KOPT-K1 (cell line): ENCODE data around the gene TBX4.

Source experiments
- H3K27ac ChIP-seq: fragments of 200-600 bp; sonication (generic); 2 replicates; pipeline ENCODE4 v1.5.1; 2016; ENCODE audit warnings: antibody characterized with exemption, mild to moderate bottlenecking, low read depth, low read length; ENCODE audit not compliant: poor library complexity, severe bottlenecking
- H3K36me3 ChIP-seq: fragments of 200-600 bp; sonication (generic); 2 replicates; pipeline ENCODE4 v1.5.1; 2017; ENCODE audit warnings: antibody characterized with exemption, mild to moderate bottlenecking, low read length, moderate library complexity; ENCODE audit not compliant: insufficient read depth
- H3K9me3 ChIP-seq: fragments of 200-600 bp; sonication (generic); 2 replicates; pipeline ENCODE4 v1.5.1; 2017; ENCODE audit warnings: antibody characterized with exemption, low read length, mild to moderate bottlenecking; ENCODE audit not compliant: insufficient read depth, poor library complexity, severe bottlenecking

The TBX4 gene

DNA sequence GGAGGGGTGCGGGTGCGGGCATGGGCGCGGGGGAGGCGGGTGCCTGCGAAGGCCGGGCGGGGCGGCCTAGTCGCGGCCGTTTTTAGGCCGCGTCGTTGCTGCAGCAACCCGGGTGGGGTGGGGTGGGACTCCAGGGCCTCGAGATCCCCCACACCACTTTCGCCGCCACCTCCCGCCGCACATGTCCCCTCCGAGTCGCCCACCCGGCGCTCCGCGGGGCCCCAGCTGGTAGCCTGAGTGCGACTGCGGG lies 41.3 kb upstream of the TBX4 start:
- Histone ChIP-seq H3K27ac (no peak overlapping the region), H3K9me3 (no peaks in the 10 kb centered on the region), H3K36me3 (no peaks in the 10 kb centered on the region)

DNA sequence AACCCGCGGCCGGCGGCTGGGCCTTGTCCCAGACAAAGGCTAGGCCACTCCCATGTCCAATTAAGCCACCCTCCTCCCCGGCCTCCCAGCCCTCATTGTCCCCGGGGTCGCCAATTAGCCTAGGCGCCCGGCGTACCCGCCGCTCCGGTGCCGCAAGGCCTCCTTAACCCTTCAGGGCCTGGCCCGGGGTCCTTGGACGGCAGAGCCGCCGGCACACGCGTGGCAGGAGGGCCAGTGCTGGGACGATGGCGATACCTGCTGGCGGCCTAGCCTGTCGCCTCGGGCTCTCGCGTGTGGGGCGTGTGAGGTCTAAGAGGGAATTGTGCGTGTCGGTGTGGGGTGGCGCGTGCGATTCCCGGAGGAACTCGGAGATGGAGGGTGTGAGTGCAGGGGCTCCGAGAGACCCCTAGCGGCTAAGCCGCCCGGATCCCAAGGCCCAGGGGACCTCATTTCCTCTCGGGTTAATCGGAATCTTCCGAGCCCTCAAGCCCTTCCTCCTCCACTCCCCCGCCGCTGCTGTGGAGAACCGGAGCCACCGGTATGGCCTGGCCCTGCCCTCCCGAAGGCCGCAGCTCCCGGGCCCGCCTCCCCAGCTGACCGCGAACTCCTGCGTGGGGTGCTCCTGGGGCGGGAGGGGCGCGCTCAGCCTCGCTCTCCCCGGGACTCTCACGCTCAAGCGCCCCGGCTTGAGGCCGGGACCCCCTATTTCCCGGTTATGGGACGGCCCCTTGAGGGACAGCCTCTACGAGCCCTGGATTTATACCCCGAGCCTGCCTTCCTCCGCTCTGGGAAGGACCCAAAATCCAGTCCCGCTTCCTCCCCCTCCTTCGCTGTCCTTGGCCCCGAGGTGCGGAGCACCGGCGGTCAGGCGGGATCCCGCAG lies 40.7 kb upstream of the TBX4 start:
- H3K9me3 ChIP-seq: no peaks in the 10 kb centered on the region
- no peaks in the 10 kb centered on the region for H3K36me3 ChIP-seq
- no peak overlapping the region for H3K27ac ChIP-seq

DNA sequence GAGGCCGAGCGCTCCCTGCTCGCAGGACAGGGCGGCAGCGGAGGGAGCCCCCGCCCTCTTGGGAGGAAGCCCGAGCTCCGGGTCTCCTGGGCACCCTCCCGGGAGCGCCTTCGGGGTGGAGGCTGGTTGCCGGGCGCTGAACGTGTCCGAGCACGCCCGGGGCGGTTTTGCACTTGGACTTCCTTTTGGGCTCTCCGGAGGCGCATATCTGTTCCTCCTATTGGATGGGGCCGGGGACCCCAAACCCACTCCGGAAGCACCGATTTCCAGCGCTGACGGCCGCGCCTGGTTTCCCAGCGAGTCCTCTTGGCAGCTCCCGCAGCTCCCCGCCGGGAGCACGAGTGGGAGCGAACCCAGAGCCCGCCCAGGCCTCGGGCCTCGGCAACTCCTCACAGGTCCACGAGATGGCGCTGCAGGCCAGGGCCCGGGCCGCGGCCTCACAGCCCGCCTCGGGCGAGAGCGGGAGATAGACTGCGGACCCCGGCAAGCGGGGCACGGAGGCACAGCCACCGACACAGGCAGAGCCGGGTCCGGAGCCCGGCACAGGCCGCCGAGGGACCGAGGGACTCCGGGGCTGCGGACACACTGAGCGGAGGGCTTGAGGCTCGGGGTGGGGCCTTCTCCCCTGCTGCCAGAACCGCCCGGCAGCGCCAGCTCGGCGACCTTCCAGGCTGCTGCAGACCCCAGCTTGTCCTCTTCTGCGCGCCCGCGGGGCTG lies 39.9 kb upstream of the TBX4 start:
- H3K9me3 ChIP-seq: no peaks in the 10 kb centered on the region
- no peaks in the 10 kb centered on the region for H3K36me3 ChIP-seq
- H3K27ac ChIP-seq: no peak overlapping the region

DNA sequence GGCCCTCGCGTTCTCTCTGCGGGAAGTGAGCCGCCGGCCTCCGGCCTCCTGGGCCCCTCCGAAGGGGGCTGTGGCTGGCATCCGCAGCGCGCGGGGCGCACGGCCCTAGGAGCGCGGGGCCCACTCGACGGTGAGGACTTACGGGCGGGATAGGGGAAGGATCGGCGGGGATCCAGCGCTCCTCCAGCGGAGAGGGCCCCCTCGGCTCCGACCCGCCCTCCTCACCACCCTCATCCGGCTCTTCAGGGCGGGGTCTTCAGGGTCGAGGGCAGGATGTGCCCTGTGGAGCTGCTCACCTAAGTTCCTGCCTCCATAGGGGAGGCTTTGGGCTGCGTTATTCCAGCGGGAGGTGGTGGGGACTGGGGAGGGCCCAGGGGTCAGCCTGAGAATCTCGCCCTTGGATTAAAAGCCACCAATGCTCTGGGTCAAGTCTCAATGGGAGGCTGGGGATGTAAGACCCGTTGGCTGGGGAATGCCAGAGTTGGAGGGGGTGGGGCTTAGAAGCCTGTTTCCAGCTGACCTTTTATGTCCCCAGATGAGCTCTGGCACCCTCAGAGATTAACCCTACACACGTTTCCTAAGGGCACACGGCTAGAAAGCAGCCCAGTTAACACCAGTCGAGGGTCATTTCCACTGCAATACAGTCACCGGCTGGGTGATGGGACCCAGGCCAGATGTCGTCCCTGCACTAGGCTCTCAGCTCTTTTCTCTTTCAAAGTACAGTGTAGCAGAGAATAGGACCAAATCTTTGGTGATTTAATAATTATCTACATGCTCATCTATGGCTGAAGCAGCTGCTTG lies 39.2 kb upstream of the TBX4 start:
- no peaks in the 10 kb centered on the region for H3K9me3 ChIP-seq
- no peak overlapping the region for H3K27ac ChIP-seq
- H3K36me3 ChIP-seq: no peaks in the 10 kb centered on the region

DNA sequence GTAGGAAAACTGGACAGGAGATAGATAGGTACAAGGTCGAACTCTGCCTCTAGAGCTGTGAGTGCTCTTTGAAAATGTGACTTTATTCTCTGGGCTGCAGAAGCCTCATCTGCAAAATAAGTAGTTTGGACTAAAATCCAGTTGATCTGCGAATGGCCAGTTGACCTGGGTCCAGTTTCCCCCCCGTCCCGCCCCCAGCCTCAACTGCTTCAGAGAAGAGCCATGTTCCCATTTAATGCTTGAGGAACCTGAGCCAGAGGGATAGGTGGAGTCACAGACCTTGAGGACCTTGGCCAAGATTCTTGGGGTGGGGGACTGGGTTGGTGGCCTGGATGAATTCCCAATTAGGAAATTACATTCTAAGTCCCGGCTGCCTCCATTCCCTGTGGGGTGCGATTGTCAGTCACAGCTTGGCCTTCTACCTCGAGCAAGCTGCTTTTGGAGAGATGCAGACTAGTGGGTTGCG lies 38.5 kb upstream of the TBX4 start:
- Histone ChIP-seq H3K27ac (no peak overlapping the region), H3K9me3 (no peaks in the 10 kb centered on the region), H3K36me3 (no peaks in the 10 kb centered on the region)

DNA sequence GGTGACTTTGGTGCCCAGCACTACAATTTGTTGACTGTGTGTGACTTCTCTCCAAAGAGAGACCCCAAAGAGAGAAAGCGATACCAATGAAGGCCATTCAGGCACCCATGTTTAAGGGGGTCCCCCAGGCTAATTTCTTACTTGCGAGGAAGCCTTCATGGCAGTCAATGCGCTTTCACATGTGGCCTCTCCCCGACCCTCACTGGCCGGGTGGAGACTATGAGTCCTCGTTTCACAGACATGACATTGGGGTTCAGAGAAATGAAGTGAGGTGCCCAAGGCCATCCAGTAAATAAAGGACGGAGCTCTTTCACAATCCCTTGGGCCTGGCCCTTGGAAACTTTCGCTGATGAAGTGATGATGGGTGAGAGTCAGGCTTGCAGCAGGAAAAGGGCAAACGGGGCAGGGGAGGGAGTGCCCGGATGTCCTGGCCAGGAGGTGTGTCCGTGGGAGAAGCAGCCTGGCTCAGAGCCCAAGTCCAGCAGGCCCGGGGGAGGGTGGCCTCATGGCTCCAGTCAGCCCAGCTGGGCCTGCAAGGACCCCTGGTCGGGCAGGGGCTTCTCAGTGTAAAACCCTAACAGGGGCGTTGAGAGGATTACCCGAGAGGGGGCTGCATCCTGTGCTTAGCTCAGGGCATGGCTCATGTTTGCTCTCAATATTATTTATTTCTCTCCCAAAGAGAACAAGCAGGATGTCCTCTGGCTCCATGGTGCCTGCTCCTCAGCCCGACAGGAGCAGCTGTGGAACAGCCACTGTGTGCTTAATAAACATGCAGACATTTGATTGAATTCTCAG lies 37.9 kb upstream of the TBX4 start:
- no peaks in the 10 kb centered on the region for H3K9me3 ChIP-seq
- H3K27ac ChIP-seq: no peak overlapping the region

DNA sequence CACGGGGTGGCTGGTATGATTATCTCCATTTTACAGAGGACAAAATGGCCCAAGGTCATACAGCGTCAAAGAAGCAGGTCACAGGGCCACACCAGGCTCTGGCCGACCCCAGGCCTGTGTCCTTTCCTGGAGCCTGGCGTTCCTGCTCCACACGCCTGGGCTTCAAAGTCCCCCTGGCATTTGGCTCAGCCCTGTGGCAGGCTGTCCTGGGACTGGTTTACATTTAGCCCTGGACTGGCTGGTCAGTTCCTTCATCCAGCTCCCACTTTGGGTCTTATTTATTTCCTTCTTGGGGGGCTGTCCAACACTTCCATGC lies 37.3 kb upstream of the TBX4 start:
- H3K27ac ChIP-seq: no peak overlapping the region
- H3K9me3 ChIP-seq: no peaks in the 10 kb centered on the region
- H3K36me3 ChIP-seq: no peaks in the 10 kb centered on the region

More for the DNA sequence above, 37.9 kb upstream of the TBX4 start:
- H3K36me3 ChIP-seq: no peaks in the 10 kb centered on the region

DNA sequence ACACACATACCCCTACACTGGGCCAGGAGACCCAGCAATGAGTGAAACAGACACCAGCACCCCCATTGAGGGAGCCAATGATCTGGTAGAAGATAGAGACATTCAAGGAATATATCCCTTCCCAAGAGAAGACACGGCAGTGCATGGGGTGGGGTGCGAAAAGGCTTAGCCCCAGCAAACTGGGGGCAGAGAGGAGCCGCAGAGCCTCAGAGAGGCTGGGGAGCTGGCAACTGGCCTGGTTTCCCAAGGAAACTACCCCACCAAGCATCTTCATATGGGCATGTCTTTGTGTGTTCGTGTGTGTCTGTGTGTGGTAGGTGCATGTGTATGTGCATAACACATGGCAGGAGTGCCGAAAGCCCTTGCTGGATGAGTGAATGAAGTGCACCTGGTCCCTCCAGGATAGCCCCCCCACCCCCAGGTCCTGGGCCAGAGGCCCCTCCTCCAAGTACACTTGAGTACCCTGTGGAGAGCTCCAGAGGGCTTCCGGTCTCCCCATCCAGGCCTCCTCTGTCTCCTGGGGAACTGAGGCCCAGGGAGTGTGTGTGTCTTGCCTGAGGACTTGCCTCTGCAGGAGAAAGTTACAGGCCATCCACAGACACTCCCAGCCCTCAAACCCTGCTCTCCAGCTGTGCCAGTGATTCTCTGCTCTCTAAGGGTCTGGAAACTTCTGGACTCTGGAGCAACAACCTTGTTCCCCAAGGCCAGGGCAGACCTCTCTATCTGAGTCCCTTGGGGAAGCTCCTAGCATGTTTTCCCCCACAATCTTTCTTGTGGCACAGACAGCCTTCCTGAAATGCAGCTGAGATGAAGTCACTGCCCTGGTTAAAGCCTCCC lies 36.6 kb upstream of the TBX4 start:
- no peak overlapping the region for H3K27ac ChIP-seq
- H3K36me3 ChIP-seq: no peaks in the 10 kb centered on the region
- no peaks in the 10 kb centered on the region for H3K9me3 ChIP-seq

DNA sequence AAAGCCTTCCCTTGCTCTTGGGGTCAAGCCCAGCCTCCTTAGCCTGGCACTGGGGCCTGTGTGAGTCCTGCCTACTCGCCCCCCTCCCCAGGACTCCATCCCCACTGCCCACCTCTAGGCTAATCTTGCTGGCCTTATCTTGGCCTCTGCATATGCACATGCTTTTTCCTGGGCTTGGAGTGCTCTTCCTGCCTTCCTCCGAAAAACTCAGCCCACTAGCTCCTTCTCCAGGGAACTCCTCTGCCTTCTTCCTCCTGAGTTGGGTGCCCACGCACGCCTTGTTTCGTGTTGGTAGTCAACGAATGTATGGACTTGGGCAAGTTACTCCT lies 36.0 kb upstream of the TBX4 start:
- Histone ChIP-seq H3K9me3 (no peaks in the 10 kb centered on the region), H3K27ac (no peak overlapping the region), H3K36me3 (no peaks in the 10 kb centered on the region)

DNA sequence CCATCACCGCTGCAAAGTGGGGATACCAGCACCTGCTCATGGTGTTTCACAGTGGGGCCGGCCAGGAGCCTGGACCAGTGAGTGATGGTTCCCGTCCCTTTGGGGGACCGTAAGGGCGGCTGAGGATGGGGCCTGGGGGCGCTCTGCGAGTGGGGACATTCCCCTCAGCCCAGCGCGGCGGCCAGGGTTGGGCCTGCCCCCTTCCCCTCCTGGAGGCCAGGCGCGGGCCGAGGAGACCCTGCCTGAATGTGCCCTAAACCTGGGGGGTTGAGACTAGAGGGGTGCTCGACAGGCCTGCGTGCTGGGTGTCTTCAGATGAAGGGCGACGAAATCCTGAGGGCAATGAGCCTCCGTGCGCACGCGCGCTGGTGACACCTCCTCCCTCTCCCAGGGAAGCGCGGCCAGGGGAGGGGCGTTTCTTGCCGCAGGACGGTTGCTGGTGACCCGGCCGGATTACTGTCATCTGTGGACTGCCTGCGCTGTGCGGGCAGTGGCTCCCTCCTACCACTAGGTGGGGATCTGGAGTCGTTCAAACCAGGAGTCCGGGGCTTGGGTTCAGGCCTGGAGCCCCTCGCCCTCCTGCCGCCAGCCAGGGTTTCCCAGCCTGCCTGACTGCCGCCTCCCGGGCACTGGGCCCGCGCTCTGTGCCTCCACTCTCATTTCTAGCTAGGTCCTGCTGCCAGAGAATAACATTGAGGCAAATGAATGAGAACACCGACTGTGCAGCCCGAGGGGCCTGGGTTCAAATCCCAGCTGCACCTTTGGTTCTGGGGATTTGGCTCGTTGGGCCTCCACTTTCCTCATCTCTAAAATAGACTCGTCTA lies 35.5 kb upstream of the TBX4 start:
- H3K27ac ChIP-seq: no peak overlapping the region
- no peaks in the 10 kb centered on the region for H3K36me3 ChIP-seq
- H3K9me3 ChIP-seq: no peaks in the 10 kb centered on the region

DNA sequence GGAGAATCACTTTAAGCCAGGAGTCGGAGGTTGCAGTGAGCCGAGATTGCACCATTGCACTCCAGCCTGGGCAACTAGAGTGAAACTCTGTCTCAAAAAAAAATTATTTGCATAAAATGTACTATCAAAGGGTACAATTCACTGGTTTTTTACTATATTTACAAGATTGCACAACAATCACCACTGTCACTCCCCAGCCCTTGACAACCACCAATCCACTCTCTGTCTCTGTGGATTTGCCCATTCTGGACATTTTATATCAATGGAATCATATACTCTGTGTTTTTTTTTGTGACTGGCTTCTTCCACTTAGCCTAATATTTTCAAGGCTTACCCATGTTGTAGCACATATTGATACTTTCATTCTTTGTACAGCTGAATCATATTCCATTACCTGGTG lies 33.8 kb upstream of the TBX4 start:
- Histone ChIP-seq H3K36me3 (no peaks in the 10 kb centered on the region), H3K9me3 (no peaks in the 10 kb centered on the region), H3K27ac (no peak overlapping the region)

DNA sequence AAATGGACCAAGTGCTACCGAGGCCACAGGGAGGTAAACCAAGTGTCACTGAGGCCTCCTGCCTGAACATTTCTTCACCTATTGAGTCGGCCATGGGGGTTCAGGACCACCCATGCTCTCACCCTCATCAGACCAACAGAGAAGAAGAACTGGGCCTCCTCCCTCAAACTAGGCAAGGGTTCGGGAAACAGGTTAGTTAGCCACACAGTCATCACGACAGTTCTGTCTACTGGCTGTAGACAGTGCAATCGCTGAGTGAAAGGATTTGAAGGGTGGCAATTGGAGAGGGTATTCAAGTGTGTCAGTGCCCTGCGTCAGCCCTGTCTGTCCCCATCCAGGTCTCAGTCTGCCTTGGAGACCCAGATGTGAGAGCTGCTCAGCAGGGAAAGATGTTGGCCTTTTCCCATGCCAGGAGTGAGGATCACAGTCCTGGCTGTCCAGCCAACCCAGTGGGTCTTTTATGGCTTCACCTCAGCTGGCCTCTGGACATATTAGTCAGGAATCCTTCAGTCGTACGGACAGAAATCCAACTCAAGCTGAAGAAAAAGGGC lies 32.7 kb upstream of the TBX4 start:
- Histone ChIP-seq H3K27ac (no peak overlapping the region), H3K36me3 (no peaks in the 10 kb centered on the region), H3K9me3 (no peaks in the 10 kb centered on the region)

DNA sequence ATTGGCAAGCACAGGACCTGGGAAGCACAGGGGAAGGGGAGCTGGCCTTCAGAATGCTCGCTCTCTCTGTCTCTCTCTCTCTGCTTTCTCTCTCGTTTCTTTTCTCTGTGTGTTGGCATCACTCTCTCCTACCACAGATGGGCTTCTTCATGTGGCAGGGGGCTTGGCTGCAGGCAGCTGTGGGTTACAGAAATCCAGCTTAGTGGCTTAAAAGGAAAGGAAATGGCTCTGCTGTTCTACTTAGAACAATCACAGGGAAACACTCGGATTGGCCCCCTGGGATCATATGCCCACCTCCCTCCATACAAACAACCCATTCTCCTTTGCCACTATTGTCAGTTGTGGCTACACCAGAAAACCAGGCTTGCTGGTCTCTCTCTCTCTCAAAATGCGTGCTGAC lies 32.2 kb upstream of the TBX4 start:
- Histone ChIP-seq H3K9me3 (no peaks in the 10 kb centered on the region), H3K36me3 (no peaks in the 10 kb centered on the region), H3K27ac (no peak overlapping the region)
